ENCODE results near the gene DSE.

DSE gene

DNA sequence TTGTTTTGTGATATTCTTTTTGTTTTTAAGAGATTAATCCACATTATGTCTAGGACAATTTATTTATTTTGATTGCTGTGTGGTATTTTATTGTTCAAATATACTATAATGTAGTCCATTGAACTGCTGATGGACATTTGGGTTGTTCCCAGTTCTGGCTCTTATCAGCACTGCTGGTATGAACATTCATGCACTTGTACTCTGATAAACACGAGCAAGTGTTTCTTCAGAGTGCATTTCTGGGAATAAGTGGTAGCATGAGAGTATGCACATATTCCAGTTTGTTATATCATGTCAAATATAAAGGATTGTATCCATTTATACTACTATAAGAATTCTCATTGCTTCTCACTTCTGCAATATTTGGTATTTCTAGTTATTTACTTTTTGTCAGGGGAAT lies 97.5 kb downstream of the DSE start:
- TF ChIP-seq EGR1 (IDR thresholded peaks at IDR 0.05) (no peak), FOXM1 (IDR thresholded peaks at IDR 0.05; ENCODE audit: borderline replicate concordance, low read depth) (no peak), TCF12 (IDR thresholded peaks at IDR 0.05; ENCODE audit: low read depth) (no peak), RAD21 (IDR thresholded peaks at IDR 0.05; ENCODE audit: low read depth) (no peak), ZBTB7A (IDR thresholded peaks at IDR 0.05; ENCODE audit: low read depth) (no peak), NFIC (IDR thresholded peaks at IDR 0.05) (no peak), TEAD4 (IDR thresholded peaks at IDR 0.05) (no peak), EP300 (IDR thresholded peaks at IDR 0.05; ENCODE audit: borderline replicate concordance) (no peak), CEBPB (IDR thresholded peaks at IDR 0.05) (no peak), YY1 (IDR thresholded peaks at IDR 0.05; ENCODE audit: low read depth) (no peak), TAF1 (IDR thresholded peaks at IDR 0.05; ENCODE audit: low read depth) (no peak), CREB1 (IDR thresholded peaks at IDR 0.05; ENCODE audit: low read depth) (no peak)
- TF ChIP-seq, protein P1, sequence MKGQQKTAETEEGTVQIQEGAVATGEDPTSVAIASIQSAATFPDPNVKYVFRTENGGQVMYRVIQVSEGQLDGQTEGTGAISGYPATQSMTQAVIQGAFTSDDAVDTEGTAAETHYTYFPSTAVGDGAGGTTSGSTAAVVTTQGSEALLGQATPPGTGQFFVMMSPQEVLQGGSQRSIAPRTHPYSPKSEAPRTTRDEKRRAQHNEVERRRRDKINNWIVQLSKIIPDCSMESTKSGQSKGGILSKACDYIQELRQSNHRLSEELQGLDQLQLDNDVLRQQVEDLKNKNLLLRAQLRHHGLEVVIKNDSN (IDR thresholded peaks at IDR 0.05): no peak
- TF ChIP-seq, protein P2, sequence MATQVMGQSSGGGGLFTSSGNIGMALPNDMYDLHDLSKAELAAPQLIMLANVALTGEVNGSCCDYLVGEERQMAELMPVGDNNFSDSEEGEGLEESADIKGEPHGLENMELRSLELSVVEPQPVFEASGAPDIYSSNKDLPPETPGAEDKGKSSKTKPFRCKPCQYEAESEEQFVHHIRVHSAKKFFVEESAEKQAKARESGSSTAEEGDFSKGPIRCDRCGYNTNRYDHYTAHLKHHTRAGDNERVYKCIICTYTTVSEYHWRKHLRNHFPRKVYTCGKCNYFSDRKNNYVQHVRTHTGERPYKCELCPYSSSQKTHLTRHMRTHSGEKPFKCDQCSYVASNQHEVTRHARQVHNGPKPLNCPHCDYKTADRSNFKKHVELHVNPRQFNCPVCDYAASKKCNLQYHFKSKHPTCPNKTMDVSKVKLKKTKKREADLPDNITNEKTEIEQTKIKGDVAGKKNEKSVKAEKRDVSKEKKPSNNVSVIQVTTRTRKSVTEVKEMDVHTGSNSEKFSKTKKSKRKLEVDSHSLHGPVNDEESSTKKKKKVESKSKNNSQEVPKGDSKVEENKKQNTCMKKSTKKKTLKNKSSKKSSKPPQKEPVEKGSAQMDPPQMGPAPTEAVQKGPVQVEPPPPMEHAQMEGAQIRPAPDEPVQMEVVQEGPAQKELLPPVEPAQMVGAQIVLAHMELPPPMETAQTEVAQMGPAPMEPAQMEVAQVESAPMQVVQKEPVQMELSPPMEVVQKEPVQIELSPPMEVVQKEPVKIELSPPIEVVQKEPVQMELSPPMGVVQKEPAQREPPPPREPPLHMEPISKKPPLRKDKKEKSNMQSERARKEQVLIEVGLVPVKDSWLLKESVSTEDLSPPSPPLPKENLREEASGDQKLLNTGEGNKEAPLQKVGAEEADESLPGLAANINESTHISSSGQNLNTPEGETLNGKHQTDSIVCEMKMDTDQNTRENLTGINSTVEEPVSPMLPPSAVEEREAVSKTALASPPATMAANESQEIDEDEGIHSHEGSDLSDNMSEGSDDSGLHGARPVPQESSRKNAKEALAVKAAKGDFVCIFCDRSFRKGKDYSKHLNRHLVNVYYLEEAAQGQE (IDR thresholded peaks at IDR 0.05; ENCODE audit: low read depth): no peak
- TF ChIP-seq, protein P3, sequence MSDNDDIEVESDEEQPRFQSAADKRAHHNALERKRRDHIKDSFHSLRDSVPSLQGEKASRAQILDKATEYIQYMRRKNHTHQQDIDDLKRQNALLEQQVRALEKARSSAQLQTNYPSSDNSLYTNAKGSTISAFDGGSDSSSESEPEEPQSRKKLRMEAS (IDR thresholded peaks at IDR 0.05): no peak

DNA sequence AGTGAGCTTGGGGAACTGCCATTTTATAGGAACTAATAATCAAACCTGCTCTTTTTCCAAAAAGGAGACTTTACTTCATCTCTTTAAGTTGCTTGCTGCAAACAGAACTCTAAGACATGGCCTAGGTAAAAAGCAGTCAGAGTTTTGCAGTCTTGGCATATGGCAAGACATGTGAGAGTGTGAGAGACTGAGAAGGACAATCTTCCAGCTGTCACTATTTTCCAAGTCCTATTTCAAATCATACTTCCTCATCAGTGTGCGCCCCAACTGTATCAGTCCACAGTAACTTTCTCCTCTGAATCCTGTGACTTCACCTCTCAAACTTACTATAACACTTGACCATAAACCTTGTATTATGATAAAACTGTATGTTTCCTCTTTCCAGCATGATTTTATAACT lies 100.8 kb downstream of the DSE start:
- TF ChIP-seq TEAD4 (IDR thresholded peaks at IDR 0.05) (no peak), EGR1 (IDR thresholded peaks at IDR 0.05) (no peak), NFIC (IDR thresholded peaks at IDR 0.05) (no peak), TAF1 (IDR thresholded peaks at IDR 0.05; ENCODE audit: low read depth) (no peak), RAD21 (IDR thresholded peaks at IDR 0.05; ENCODE audit: low read depth) (no peak), CREB1 (IDR thresholded peaks at IDR 0.05; ENCODE audit: low read depth) (no peak), FOXM1 (IDR thresholded peaks at IDR 0.05; ENCODE audit: borderline replicate concordance, low read depth) (no peak), YY1 (IDR thresholded peaks at IDR 0.05; ENCODE audit: low read depth) (no peak)
- TF ChIP-seq, protein P1 (IDR thresholded peaks at IDR 0.05): no peak
- TF ChIP-seq, protein P3 (IDR thresholded peaks at IDR 0.05): no peak

DNA sequence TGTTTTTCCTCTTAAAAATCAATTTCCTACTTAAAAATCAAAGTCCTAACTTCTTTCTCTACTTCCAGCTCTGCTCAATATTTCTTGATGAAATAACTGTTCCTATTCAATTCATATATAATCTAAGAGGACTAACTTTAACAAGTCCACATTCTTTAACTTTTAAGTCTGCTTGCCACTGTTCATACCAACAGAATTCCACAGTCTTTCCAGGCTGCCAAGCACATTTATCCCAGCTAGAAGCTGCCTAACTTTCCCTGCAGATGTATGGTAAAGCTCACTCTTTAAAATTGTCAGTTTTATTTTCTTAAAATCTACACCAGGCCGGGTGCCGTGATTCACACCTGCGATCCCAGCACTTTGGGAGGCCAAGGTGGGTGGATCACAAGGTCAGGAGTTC lies 102.0 kb downstream of the DSE start:
- TF ChIP-seq EP300 (IDR thresholded peaks at IDR 0.05; ENCODE audit: borderline replicate concordance): no peak
- TF ChIP-seq TAF1 (IDR thresholded peaks at IDR 0.05; ENCODE audit: low read depth): no peak
- TF ChIP-seq, protein P3 (IDR thresholded peaks at IDR 0.05): no peak
- no peak for TF ChIP-seq RAD21 (IDR thresholded peaks at IDR 0.05; ENCODE audit: low read depth)
- TF ChIP-seq ZBTB7A (IDR thresholded peaks at IDR 0.05; ENCODE audit: low read depth): no peak
- TF ChIP-seq CEBPB (IDR thresholded peaks at IDR 0.05): no peak
- no peak for TF ChIP-seq TCF12 (IDR thresholded peaks at IDR 0.05; ENCODE audit: low read depth)
- no peak for TF ChIP-seq CREB1 (IDR thresholded peaks at IDR 0.05; ENCODE audit: low read depth)
- TF ChIP-seq YY1 (IDR thresholded peaks at IDR 0.05; ENCODE audit: low read depth): no peak
- no peak for TF ChIP-seq TEAD4 (IDR thresholded peaks at IDR 0.05)
- no peak for TF ChIP-seq EGR1 (IDR thresholded peaks at IDR 0.05)
- TF ChIP-seq, protein P1 (IDR thresholded peaks at IDR 0.05): no peak
- TF ChIP-seq FOXM1 (IDR thresholded peaks at IDR 0.05; ENCODE audit: borderline replicate concordance, low read depth): no peak
- no peak for TF ChIP-seq NFIC (IDR thresholded peaks at IDR 0.05)
- TF ChIP-seq, protein P2 (IDR thresholded peaks at IDR 0.05; ENCODE audit: low read depth): no peak

DNA sequence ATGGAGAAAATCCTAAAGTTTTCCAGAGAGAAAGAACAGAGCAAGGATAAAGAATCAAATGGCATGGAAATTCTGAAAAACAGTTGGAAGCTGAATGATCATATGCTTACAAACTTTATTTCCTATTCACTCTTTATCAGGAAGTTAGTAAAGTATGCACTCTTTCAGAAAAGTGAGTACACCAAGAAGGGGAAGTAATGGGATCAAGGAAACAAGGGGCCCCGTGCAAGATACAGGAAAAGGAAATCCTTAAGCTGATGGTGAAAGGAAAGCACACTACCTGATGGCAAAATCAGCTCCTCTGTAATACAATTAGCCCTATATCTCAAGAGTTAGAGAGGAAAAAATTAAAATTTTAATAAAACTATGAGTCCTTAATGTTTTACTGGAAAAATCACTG lies 104.4 kb downstream of the DSE start:
- no peak for TF ChIP-seq CREB1 (IDR thresholded peaks at IDR 0.05; ENCODE audit: low read depth)
- TF ChIP-seq NFIC (IDR thresholded peaks at IDR 0.05): no peak
- no peak for TF ChIP-seq ZBTB7A (IDR thresholded peaks at IDR 0.05; ENCODE audit: low read depth)
- no peak for TF ChIP-seq TCF12 (IDR thresholded peaks at IDR 0.05; ENCODE audit: low read depth)
- TF ChIP-seq EGR1 (IDR thresholded peaks at IDR 0.05): no peak
- TF ChIP-seq, protein P3 (IDR thresholded peaks at IDR 0.05): no peak
- TF ChIP-seq RAD21 (IDR thresholded peaks at IDR 0.05; ENCODE audit: low read depth): no peak
- TF ChIP-seq EP300 (IDR thresholded peaks at IDR 0.05; ENCODE audit: borderline replicate concordance): no peak
- no peak for TF ChIP-seq CEBPB (IDR thresholded peaks at IDR 0.05)
- TF ChIP-seq, protein P2 (IDR thresholded peaks at IDR 0.05; ENCODE audit: low read depth): no peak
- TF ChIP-seq TEAD4 (IDR thresholded peaks at IDR 0.05): no peak
- no peak for TF ChIP-seq TAF1 (IDR thresholded peaks at IDR 0.05; ENCODE audit: low read depth)
- TF ChIP-seq, protein P1 (IDR thresholded peaks at IDR 0.05): no peak
- no peak for TF ChIP-seq YY1 (IDR thresholded peaks at IDR 0.05; ENCODE audit: low read depth)
- no peak for TF ChIP-seq FOXM1 (IDR thresholded peaks at IDR 0.05; ENCODE audit: borderline replicate concordance, low read depth)
